NB4 (cell line): ENCODE results near the gene PIGW.

Experiments
- DNase-seq: peaks from one replicate; pipeline ENCODE4 v3.0.0; 2010; ENCODE audit warnings: low read depth
- H3K4me3 ChIP-seq: one replicate; pipeline ENCODE4 v1.5.1; 2011; ENCODE audit warnings: mild to moderate bottlenecking, low read depth, low read length, moderate library complexity
- CTCF ChIP-seq: IDR thresholded peaks from one replicate; pipeline ENCODE4 v1.5.1; 2012; ENCODE audit warnings: low read depth, low read length
- MAX ChIP-seq: IDR thresholded peaks from 2 replicates; pipeline ENCODE4 v1.6.1; 2011; ENCODE audit warnings: low read depth, low read length
- MYC ChIP-seq: IDR thresholded peaks from 2 replicates; pipeline ENCODE4 v1.6.1; 2011; ENCODE audit warnings: low read depth, low read length
- POLR2A ChIP-seq: IDR thresholded peaks from 2 replicates; pipeline ENCODE4 v1.6.1; 2011; ENCODE audit warnings: mild to moderate bottlenecking; ENCODE audit not compliant: insufficient read length; ENCODE audit errors: extremely low read depth

The PIGW gene

GRCh38 chr17:36525113-36525512, 9.7 kb upstream of the PIGW start:
- DNase-seq, result no peak
- H3K4me3 ChIP-seq, result no peak overlapping the region
- TF ChIP-seq POLR2A, result no peak
- no peak for TF ChIP-seq MAX
- no peak for TF ChIP-seq CTCF
- no peak for TF ChIP-seq MYC

- TF ChIP-seq CTCF, result no peak
- no peak for TF ChIP-seq POLR2A
- TF ChIP-seq MYC, result no peak
- TF ChIP-seq MAX, result no peak
- H3K4me3 ChIP-seq, result no peak overlapping the region
- no peak for DNase-seq
Measured at GRCh38 chr17:36525888-36526287, 8.9 kb upstream of the PIGW start.

- H3K4me3 ChIP-seq, result no peak overlapping the region
- TF ChIP-seq MYC (no peak), CTCF (no peak), POLR2A (no peak), MAX (no peak)
Measured at GRCh38 chr17:36527621-36528250, 7.1 kb upstream of the PIGW start.

GRCh38 chr17:36529121-36529520, 5.7 kb upstream of the PIGW start:
- TF ChIP-seq CTCF (no peak), MAX (no peak), MYC (no peak), POLR2A (no peak)
- peak; percentile 36 for DNase-seq
- H3K4me3 ChIP-seq, result no peak overlapping the region

More at GRCh38 chr17:36527621-36528250, 7.1 kb upstream of the PIGW start:
- DNase-seq, result no peak

- no peak overlapping the region for H3K4me3 ChIP-seq
- DNase-seq, result no peak
- TF ChIP-seq MAX, result no peak
- no peak for TF ChIP-seq POLR2A
- no peak for TF ChIP-seq MYC
- TF ChIP-seq CTCF, result no peak
Measured at GRCh38 chr17:36532435-36532975, 2.3 kb upstream of the PIGW start.
